NCI-H2171 (cell line): ENCODE results near the gene ATP6V0B.
A peak's percentile ranks its signal among the peaks of the same experiment; 100 is the strongest.

ENCODE experiments used
- DNase-seq: peaks from one replicate; lab custom pipeline; 2025; lab: John Stamatoyannopoulos, UW

The ATP6V0B gene

DNA sequence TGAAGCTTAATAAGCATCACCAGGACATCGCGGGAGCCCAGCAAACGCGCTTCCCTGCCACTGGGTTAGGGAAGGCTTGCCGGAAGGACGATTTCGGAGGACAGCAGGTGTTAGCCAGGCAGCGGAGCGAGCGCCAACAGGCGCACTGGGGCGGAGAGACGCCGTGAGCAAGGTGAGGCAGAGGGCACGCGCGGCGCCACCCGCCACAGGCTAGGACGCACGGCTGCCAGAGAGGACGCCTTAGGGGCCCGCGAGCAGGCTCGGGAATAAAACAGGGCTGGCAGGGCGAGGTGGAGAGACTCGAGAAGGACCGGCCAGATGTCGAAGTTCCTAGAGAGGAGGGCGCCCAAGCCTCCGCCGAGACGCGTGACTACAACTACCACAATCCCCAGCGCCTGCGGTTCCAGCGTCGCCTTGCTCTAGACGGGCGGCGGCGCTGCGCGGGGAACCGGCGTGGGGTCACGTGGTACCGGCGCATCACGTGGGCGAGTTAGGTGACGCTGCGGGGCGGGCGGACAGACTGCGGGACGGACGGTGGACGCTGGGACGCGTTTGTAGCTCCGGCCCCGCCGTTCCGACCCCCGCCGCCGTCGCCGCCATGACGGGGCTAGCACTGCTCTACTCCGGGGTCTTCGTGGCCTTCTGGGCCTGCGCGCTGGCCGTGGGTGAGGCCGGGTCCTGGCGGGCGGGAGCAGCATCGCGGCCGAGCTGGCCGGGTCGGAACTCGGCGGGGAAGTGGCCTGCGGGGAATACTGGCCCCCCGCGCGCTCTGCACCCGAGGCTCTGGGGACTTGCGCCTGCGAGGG is at the start of gene ATP6V0B:
Gene ATP6V0B (plus strand): TSS at position 518 of the 806 bp plus-strand sequence. CDS start 81 bp downstream, at position 599.
- peak; percentile 96 for DNase-seq

DNA sequence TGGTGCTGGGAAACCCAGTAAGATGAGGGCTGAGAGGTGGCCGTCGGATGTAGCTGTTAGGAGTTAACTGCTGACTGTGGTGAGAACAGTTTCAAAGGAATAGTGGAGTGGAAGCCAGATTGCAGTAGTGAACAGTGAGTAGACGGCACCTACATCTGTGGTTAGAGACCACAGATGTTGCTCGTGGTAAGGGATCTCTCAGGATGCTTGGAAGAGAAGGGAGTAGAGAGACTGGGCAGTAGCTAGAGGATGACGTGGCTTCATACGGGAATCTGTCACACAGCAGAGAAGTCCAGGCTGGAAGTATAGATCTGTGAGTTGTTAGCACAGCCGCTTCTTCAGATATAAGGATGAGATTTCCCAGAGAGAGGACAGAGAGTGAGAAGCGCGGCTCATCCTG is 48.9 kb upstream of the ATP6V0B start:
- DNase-seq: no peak

DNA sequence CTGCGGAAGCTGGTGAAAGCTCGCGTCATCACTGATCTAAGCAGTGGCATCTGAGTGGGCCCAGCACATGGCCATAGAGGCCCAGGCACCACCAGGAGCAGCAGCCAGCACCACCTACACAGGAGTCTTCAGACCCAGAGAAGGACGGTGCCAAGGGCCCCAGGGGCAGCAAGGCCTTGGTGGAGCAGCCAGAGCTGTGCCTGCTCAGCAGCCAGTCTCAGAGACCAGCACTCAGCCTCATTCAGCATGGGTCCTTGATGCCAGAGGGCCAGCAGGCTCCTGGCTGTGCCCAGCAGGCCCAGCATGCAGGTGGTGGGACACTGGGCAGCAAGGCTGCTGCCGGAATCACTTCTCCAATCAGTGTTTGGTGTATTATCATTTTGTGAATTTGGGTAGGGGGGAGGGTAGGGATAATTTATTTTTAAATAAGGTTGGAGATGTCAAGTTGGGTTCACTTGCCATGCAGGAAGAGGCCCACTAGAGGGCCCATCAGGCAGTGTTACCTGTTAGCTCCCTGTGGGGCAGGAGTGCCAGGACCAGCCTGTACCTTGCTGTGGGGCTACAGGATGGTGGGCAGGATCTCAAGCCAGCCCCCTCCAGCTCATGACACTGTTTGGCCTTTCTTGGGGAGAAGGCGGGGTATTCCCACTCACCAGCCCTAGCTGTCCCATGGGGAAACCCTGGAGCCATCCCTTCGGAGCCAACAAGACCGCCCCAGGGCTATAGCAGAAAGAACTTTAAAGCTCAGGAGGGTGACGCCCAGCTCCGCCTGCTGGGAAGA is 44.4 kb upstream of the ATP6V0B start:
- no peak for DNase-seq

DNA sequence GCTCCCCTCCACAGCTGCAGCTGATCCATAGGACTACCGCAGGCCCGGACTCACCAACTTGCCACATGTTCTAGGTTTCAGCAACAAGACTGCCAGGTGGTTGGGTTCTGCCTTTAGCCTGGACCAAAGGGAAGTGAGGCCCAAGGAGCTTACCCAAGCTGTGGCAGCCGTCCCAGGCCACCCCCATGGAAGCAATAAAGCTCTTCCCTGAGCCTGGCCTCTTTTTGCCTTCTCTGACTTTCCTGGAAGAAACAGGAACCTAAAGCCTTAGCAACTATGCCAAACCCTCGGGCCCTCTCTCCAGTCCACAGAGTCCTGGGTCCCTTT is 43.8 kb upstream of the ATP6V0B start:
- no peak for DNase-seq

- DNase-seq: no peak
These were observed 42.8 kb upstream of the ATP6V0B start for GRCh38 chr1:43931711-43932660.

GRCh38 chr1:43932786-43933385 is 41.9 kb upstream of the ATP6V0B start:
- no peak for DNase-seq

DNA sequence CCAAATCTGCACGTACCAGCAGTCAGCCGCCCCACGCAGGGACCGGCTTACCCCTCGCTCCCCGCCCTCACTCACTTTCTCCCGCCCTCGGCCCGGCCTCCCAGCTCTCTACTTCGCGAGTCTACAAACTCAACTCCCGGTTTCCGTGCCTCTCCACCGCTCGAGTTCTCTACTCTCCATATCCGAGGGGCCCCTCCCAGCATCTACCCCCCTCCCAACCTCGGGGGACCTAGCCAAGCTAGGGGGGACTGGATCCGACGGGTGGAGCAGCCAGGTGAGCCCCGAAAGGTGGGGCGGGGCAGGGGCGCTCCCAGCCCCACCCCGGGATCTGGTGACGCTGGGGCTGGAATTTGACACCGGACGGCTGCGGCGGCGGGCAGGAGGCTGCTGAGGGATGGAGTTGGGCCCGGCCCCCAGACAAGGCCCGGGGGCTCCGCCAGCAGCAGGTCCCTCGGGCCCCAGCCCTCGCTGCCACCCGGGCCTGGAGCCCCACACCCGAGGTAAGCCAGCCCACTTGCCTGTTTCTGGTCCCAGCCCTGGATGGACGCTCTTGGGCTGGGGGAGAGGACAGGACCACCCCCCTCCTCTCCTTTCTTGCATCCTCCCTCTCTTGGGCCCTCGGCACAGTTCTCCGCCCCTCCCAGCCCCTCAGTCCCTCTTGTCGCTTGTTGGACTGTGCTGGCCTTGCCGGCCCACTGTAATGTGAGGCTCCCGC is 41.2 kb upstream of the ATP6V0B start, which contains the start of gene ARTN:
Gene ARTN (plus strand): TSS at position 416 of the 715 bp plus-strand sequence. CDS start 1,856 bp downstream, outside the sequence.
- DNase-seq: peak; percentile 71

DNA sequence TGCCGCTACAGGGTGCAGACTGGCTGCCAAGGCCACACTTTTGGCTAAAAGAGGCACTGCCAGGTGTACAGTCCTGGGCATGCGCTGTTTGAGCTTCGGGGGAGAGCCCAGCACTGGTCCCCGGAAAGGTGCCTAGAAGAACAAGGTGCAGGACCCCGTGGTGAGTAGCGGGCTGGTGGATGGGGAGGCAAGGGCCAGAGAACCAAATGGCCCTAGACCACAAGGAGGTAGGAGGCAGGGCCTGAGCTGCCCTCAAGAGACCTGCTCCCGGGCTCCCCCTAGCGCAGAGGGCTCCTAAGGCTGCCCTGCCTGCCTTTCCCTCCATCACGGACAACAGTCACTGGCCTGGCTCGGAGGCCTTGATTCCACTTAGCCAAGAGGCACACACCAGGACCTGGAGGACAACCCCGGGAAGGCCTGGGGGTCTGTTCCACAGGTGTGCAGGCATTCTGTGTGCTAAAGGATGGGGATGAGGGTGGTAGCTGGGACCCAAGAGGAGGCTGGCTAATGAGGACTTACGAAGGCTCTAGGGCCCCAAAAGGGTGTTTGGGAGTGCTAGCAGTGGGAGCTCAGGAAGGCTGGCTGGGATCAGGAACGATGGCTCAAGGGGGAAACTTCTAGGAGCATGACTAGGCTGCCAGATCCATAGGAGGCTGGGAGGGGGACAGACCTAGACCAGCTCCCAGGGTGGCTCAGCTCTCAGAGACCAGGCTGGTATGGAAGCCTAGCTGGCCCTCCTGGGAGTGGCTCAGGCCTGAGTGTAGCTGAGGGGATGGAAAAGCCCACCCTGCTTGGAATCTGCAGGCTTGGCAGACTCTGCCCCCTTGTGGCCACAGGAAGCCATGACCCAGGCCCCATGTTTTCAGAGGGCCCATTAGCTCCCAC is 40.4 kb upstream of the ATP6V0B start:
- peak; percentile 55 for DNase-seq

GRCh38 chr1:43934986-43935324 is 39.8 kb upstream of the ATP6V0B start:
- no peak for DNase-seq

GRCh38 chr1:43935711-43936427 is 38.9 kb upstream of the ATP6V0B start:
- no peak for DNase-seq

DNA sequence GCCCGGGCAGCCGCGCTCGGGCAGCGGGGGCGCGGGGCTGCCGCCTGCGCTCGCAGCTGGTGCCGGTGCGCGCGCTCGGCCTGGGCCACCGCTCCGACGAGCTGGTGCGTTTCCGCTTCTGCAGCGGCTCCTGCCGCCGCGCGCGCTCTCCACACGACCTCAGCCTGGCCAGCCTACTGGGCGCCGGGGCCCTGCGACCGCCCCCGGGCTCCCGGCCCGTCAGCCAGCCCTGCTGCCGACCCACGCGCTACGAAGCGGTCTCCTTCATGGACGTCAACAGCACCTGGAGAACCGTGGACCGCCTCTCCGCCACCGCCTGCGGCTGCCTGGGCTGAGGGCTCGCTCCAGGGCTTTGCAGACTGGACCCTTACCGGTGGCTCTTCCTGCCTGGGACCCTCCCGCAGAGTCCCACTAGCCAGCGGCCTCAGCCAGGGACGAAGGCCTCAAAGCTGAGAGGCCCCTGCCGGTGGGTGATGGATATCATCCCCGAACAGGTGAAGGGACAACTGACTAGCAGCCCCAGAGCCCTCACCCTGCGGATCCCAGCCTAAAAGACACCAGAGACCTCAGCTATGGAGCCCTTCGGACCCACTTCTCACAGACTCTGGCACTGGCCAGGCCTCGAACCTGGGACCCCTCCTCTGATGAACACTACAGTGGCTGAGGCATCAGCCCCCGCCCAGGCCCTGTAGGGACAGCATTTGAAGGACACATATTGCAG is 38.2 kb upstream of the ATP6V0B start:
- no peak for DNase-seq

DNA sequence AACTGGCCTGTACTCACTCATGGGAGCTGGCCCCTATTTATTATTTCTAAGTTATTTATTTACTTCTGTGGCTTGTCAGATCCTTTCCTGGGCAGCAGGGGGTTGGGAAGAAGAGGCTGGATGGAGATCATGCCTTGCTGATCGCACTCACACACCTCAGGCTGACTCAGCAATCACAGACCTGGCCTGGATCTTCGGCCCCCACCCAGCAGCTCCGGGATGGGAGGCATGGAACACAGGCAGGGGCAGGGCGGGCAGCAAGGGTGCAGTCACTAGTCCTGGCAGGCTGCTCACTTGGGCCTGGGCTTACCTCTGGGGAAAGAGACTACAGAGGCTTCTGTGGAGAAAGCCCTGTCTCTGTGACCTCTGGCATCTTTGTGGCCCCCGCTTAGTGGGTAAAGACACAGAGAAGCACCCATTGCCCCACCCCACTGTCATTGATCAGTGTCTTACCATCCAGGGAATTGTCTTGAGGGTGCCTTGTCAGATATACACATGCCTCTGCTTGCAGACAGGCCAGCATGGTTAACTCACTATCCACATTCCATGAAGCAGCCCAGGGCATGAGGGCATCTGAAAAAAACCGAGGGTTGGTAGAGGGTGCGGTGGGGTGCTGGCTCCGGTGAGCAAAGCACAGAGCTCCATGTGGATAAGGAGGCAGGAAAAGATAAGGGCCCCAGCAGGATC is 37.4 kb upstream of the ATP6V0B start:
- no peak for DNase-seq

GRCh38 chr1:43938383-43938782 is 36.4 kb upstream of the ATP6V0B start:
- no peak for DNase-seq

DNA sequence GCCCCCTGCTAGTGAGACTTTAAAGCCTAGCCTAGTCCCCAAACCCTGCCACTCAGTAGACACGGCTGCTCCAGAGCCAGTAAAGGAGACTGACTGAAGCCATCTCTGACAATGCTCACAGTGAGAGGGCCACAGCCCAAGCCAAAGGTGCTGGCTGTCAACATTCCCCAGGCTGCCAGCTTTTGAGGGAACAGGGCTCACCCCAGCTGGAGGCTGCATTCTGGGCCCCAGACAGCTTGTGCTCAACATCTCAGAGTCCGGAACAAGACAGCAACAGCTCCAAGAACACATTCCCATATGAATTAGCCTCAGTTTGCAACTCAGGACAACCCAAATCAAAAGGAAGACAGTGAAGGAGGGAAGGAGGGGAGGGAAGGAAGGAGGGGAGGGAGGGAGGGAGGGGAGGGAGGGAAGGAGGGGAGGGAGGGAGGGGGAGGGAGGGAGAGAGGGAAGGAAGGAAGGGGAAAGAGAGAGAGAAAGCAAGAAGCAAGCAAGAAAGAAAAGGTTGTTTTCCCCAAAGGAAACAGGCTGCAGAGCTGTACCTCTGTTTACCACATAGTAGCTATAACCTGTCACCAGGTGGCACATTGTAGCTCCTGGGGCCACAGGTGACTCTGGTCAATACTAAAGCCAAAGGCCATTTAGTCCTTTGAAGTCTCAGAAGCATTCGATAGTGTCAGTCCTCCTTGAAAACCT is 35.7 kb upstream of the ATP6V0B start:
- DNase-seq: no peak

DNA sequence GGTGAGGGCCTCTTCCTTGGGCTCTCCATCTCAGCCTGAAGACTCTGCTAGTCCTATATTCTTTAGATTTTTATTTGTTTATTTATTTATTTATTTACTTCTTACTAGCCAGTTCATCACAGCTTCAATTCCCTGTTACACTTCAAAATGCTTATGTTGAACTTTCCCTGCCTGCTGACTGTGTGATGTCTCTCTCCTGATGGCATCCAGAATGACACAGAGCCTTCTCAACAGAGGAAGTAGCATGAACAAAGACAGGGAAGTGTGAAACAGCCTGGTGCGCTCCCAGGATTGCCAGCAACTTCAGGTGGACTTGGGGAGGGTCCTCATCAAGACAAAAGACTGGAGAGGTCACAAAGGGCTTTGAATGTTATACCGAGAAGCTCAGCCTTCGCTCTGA is 32.3 kb upstream of the ATP6V0B start:
- no peak for DNase-seq

- no peak for DNase-seq
These were observed 29.9 kb upstream of the ATP6V0B start for GRCh38 chr1:43944860-43945259.

GRCh38 chr1:43945674-43946235 is 29.0 kb upstream of the ATP6V0B start:
- DNase-seq: no peak
